GM12878 (cell line): Measurements from ENCODE around the gene BATF3.

ENCODE experiments used
- EZH2 ChIP-seq: IDR thresholded peaks from 2 replicates; pipeline ENCODE4 v1.6.1; 2012; ENCODE audit warnings: low read depth, mild to moderate bottlenecking, control low read depth, inconsistent platforms, low read length, borderline replicate concordance; ENCODE audit not compliant: control insufficient read depth
- POLR2A ChIP-seq: IDR thresholded peaks from 2 replicates; pipeline ENCODE4 v1.6.1; 2011; ENCODE audit warnings: low read depth, mild to moderate bottlenecking, low read length
- TCF7 ChIP-seq: IDR thresholded peaks from 2 replicates; pipeline ENCODE4 v1.6.1; 2014; ENCODE audit warnings: antibody characterized with exemption, borderline replicate concordance
- YY1 ChIP-seq: IDR thresholded peaks from 2 replicates; pipeline ENCODE4 v1.6.1; 2011; ENCODE audit warnings: low read depth, mild to moderate bottlenecking, low read length

GRCh38 chr1:212683357-212683722 lies 16.3 kb downstream of the BATF3 start:
- TF ChIP-seq EZH2 = no peak
- 0 out of 2 replicates have a peak, but pooled peaks have one; percentile 41 for TF ChIP-seq YY1
- no peak for TF ChIP-seq TCF7
- TF ChIP-seq POLR2A = peak; percentile 80
